ENCODE data around the gene GABPB1.

DNA sequence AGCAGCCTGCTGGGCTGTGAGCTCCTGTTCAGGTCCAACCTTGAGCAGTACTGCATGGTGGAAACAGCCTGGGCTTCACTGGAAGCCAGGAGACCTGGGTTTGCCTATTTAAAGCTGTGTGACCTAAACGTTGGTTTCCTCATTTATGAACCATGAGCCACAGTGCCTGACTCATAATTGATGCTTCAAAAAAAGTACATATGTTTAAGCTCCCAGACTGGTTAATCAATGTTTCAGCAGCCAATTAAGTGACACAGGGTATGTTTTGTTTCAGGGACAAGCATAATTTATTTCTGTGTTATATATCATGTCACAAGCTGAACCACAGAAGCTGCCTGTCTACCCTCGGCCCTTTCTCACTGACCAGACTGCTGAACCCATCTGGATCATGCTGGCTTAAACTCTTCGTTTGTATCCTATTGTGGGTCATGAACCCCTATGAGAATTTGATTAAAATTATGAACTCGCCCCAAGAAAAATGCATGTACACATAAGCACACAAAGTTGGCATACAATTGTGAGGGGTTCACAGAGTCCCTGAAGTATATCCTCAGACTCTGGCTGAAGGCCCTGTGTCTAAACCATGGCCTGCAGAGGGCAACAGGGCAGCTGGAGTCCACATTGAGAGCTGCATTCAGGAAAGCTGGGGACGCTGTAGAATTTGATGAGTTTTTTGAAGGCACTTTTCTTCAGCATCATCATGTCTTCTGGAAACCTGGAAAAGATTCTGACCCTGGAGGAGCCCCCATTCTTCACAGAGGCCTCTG lies 113.1 kb downstream of the GABPB1 start:
- TF ChIP-seq, protein P1, sequence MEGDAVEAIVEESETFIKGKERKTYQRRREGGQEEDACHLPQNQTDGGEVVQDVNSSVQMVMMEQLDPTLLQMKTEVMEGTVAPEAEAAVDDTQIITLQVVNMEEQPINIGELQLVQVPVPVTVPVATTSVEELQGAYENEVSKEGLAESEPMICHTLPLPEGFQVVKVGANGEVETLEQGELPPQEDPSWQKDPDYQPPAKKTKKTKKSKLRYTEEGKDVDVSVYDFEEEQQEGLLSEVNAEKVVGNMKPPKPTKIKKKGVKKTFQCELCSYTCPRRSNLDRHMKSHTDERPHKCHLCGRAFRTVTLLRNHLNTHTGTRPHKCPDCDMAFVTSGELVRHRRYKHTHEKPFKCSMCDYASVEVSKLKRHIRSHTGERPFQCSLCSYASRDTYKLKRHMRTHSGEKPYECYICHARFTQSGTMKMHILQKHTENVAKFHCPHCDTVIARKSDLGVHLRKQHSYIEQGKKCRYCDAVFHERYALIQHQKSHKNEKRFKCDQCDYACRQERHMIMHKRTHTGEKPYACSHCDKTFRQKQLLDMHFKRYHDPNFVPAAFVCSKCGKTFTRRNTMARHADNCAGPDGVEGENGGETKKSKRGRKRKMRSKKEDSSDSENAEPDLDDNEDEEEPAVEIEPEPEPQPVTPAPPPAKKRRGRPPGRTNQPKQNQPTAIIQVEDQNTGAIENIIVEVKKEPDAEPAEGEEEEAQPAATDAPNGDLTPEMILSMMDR (IDR thresholded peaks at IDR 0.05; ENCODE audit: borderline replicate concordance, extremely low read depth, low read length, poor library complexity, severe bottlenecking) = no peak
- no peak for TF ChIP-seq EZH2 (IDR thresholded peaks at IDR 0.05; ENCODE audit: borderline replicate concordance, low read depth, low read length, severe bottlenecking)
